Skin of body (tissue), 2 donors: ENCODE results near the gene CCL13. TPM values are rescaled to one million over a fixed set of nuclear protein-coding genes. Genes with fewer than 3 reads are reported as not detected.

ENCODE experiments used
- DNase-seq: peaks from one replicate; lab custom pipeline; 2025; lab: John Stamatoyannopoulos, UW
- total RNA-seq: library from RNA; depleted of rRNA; stranded (reverse); fragments of >200 nt; gene quantifications from one replicate; pipeline ENCODE4 v1.2.3, GENCODE V29; 2014

The CCL13 gene
- total RNA-seq, 1 donor from 2014 or later: 10.3 TPM

GRCh38 chr17:34363183-34363661, 6.9 kb downstream of the CCL13 start, which contains the start of gene CCL1:
CCL1 (minus strand) TSS chr17:34363233; CDS start chr17:34363161, 72 bp downstream.
- no peak for DNase-seq

GRCh38 chr17:34364751-34365150, 8.5 kb downstream of the CCL13 start:
- DNase-seq: no peak

- no peak for DNase-seq
These were observed 9.1 kb downstream of the CCL13 start for GRCh38 chr17:34365340-34365739.

- no peak for DNase-seq
These were observed 9.7 kb downstream of the CCL13 start for GRCh38 chr17:34366010-34366409.

GRCh38 chr17:34366529-34367107, 10.3 kb downstream of the CCL13 start:
- no peak for DNase-seq

DNA sequence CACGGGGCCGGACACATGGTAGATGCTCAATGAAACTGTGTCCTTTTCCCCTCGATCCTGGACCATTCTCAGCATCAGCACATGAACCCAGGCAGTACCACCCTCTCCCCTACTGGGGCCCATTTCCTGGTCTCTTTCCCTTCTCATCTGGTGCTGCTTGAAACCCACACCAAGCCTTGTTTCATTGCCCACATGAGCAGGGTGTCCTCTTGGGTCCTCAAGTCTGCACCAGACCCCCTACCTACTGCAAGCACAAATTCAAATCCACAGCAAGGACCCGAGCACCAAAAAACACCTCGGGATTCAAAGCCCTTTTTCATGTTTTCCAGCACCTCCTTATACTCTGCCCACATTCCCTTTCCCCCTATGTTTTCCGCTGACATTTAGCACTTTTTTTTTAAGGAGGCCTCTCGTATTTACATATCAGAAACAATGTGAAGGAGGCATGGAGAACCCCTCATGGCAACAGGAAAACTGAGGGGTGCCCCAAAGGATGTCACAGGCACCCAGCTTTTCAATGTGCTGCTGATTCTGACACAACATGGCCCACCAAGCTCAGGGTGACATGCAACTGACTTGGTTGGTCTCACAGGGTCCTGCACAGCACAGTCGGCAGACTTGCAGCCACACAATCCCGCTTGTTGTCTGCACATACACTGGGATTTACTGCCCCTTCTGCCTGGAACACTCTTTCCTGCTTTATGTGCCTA, 11.4 kb downstream of the CCL13 start:
- DNase-seq: no peak

- no peak for DNase-seq
These were observed 12.1 kb downstream of the CCL13 start for GRCh38 chr17:34368196-34368945.

DNA sequence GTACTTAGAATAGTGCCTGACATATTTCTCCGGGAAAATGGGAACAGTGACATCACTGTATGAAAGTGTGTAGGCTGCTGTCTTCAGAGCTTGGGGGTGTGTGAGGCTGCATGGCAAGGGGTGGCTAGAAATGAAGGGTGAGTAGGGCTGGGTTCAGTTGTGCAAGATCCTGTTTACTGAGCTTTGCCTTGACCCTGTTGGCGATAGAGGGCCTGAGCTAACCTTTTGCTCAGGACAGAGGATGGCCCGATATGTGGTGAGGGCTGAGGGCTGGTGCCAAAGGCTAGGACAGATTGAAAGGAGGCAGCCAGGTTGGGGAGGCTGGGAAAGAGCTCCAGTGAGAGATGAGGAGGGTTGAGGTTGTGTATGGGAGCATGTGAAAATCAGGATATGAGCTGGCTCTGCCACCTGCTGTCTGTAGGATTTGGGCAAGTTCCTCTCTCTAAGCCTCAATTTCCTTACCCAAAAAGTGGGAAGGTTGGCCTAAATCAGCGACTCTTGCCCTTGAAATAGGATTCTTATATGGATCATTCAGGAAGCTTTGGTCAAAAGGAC, 12.7 kb downstream of the CCL13 start:
- no peak for DNase-seq

DNA sequence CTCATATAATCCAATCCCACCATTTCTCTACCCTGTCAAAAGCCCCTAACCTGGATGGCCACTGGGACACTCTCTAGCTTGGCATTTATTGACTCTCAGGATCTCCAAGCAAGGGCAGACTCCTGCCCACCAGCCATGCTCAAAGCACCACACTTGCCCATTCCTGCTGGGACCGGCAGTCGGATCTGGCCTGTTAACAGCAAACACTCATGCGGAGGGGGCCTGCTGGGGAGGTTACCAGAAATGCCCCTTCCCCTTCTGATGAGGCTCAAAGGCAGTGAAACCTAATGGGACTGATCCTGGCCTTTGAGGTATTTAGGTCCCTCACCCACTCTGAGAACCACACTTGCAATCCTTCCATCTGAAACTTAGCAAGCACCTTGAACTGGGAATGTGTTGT, 13.3 kb downstream of the CCL13 start:
- no peak for DNase-seq

- DNase-seq: no peak
These were observed 14.2 kb downstream of the CCL13 start for GRCh38 chr17:34370376-34370996.

DNA sequence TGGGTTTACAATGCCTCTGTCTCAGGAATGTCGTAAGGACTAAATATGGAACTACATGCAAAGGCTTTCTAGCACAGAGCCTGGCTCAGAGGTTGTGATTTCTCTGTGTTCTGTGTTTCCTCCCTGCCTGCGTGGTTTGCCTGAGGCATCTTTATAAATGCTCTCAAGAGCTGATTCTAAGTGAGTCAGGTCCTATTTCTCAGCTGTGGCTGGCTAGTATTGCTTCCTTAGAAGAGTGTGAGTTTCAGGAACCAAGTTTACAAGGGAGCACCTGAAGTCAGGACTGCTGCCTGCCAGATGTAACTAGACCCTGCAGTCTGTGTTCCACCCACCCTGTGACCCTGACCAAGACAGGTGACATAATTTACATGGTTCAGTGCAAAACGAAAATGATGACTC, 14.7 kb downstream of the CCL13 start:
- DNase-seq: no peak

GRCh38 chr17:34371405-34372100, 15.3 kb downstream of the CCL13 start:
- DNase-seq: no peak

- DNase-seq: no peak
These were observed 18.2 kb downstream of the CCL13 start for GRCh38 chr17:34374457-34374856.

DNA sequence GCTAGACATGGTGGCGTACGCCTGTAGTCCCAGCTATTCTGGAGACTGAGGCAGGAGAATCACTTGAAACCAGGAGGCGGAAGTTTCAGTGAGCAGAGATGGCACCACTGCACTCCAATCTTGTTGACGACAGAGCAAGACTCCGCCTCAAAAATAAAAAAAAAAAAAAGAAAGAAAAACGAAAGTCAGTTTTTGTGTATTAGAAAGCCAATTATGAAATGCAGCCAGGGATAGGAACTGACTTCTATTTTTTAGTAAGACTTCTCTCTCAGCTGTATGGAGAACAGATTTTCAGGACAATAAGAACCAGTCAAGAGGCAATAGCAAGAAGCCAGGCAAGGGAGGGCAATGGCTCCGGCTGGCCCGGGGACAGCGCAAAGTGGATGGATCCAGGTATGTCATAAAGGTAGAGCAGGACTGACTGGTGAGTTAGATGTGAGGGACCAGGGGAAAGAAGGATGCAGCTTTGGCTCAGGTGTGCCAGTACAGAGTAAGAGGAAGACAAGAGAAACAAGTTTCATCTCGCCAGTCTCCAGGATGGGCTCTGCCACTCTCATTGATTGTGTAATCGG, 19.2 kb downstream of the CCL13 start:
- DNase-seq: no peak

GRCh38 chr17:34377078-34377823, 21.0 kb downstream of the CCL13 start:
- no peak for DNase-seq

- no peak for DNase-seq
These were observed 22.4 kb downstream of the CCL13 start for GRCh38 chr17:34378664-34379101.

GRCh38 chr17:34379868-34380267, 23.6 kb downstream of the CCL13 start:
- DNase-seq: peak; percentile 9

DNA sequence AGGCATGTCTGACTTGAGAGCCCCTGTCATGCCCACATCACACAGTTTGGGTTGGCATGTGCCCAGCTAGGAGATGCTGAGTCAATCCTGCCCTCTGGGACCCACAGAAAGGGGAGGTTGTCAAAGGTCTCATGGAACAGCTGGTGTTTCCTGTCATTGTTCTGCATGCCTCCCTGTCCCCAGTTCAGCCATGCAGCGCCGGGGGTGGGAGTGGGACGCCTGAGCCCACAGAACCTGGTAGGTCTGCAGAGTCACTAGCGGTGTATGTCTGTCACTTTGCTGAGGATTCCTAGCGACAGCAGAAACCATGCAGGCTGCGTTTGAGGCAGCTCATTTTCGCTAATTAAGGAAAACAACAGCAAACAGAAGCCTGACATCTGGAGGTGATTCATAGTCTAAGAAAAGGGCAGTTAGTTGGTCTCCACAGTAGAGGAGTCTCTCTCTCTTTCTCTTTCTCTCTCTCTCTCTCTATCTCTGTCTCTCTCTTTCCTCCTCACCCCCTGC, 26.4 kb downstream of the CCL13 start:
- no peak for DNase-seq

DNA sequence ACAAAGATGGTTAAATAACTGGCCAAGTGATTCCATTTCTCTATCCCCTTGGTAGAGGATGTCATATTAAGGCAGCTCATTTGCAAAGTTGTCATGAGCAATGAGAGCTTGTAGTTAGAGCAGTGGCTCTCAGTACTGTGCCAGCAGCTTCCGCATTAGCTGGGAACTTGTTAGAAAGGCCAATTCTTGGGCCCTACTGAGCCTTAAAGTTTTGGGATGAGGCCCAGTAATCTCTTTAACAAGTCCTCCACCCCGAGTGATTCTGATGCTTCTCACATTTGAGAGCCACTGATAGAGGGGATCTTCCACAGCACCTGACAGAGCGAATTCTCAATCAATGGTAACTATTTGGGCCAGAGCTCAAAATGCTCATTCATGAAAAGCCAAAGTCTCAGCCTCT, 26.9 kb downstream of the CCL13 start:
- DNase-seq: no peak

- no peak for DNase-seq
These were observed 28.0 kb downstream of the CCL13 start for GRCh38 chr17:34384271-34384670.
